ENCODE measurements around the gene AP3B1.
A peak's percentile ranks its signal among the peaks of the same experiment; 100 is the strongest.

The AP3B1 gene

GRCh38 chr5:77971776-77972468 is 322.6 kb downstream of the AP3B1 start:
- peak; percentile 28 for DNase-seq (ENCODE audit: low spot score)

DNA sequence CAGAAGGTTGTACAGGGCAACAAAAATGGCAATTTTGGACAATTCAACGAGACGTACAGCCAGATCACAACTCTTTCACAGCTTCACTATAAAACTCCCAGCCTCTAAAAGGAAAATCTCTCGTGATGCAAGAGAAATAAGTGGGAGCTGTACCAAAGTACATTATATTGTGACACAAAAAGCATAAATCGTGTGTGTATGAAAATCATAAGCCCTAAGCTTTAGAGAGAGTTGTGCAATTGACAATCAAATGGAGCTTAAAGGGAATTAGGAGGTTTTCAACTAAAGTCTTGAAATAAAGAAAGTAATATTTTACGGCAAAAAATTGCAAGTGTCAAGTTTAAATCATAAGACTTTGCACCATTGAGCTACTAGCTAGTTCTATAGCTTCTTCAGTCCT is 323.6 kb downstream of the AP3B1 start:
- DNase-seq (ENCODE audit: low spot score) = no peak

- no peak for DNase-seq (ENCODE audit: low spot score)
These were observed 330.7 kb downstream of the AP3B1 start for GRCh38 chr5:77963795-77964194.

- DNase-seq (ENCODE audit: low spot score) = no peak
These were observed 333.6 kb downstream of the AP3B1 start for GRCh38 chr5:77960863-77961396.

- DNase-seq (ENCODE audit: low spot score) = peak; percentile 80
These were observed 334.2 kb downstream of the AP3B1 start for GRCh38 chr5:77960305-77960704.

DNA sequence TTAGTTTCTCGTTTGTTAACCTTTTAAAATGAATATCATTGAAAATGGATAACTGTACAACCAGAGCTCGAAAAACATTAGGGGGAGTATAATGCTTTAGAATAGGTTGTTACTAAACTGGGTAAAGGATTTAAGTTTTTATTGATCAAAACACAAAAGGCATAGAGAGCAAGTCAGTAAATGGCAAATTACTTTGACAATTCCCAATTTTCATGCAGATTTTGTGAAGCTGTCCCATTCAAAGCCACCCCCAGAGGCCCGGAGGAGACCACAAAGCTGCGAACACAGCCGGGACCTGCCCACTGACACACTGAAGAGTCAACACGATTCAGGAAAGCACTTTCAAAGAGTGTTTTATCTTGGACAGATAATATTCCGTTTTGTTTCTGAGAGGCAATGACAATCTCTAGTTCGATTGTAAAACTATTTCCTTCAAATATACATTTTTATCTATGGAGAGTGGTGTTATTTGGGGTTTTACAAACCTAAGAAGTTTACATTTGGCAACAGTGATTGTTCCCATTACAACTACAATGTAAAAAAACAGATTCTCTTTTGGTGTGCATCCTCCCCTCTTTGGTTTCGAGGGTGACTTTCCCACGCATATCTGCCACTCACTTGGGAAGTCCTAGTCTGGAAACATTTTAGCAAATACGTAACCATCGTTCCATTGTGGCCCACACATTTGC is 335.7 kb downstream of the AP3B1 start:
- no peak for DNase-seq (ENCODE audit: low spot score)

DNA sequence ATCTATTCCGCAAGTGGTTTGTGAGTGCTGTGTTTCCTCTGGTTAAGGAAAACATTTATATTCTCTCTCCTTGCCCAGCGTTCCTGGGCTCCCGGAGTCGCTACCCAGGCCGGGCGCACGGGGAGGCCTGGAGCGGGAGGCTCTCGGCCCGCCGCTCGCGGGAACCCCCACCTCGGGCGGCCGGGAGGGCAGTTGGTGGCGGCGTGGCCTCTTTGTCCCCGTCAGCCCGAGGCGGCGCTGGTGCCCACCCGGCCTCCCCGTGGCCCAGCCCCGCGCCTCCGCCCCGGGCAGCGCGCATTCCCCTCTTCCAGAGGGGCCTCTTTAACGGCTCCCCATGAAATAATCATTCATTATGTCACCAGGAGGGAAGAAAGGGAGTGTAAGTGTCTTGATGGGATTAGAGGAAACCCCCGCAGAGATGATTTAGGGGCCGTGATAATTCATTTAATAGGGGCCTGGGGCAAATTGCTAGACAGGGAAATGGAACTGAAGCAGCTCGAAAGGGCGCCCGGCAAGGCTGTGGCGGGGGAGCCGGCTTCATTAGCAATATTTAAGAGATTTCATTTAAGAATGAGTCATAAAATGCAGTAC is 336.5 kb downstream of the AP3B1 start:
- no peak for DNase-seq (ENCODE audit: low spot score)

DNA sequence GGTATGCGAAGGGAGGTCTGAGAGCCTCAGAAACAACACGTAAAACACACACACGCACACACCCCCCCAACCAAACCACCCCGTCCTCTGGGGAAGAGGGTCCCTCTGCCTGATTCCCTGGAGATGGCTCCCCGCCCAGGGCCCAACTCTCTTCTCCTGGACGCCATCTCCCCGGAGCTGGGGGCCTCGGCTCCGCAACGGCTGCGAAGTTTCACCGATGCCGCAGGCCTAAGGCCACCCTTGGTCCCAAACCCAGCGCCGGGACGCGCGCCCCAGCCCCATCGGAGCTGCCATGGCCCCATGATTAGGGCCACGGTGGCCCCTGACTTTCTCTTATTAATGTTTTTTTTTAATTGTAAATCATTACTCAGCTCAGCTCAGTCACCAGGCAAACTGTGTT is 337.0 kb downstream of the AP3B1 start:
- DNase-seq (ENCODE audit: low spot score) = no peak

- no peak for DNase-seq (ENCODE audit: low spot score)
These were observed 337.4 kb downstream of the AP3B1 start for GRCh38 chr5:77957081-77957480.

DNA sequence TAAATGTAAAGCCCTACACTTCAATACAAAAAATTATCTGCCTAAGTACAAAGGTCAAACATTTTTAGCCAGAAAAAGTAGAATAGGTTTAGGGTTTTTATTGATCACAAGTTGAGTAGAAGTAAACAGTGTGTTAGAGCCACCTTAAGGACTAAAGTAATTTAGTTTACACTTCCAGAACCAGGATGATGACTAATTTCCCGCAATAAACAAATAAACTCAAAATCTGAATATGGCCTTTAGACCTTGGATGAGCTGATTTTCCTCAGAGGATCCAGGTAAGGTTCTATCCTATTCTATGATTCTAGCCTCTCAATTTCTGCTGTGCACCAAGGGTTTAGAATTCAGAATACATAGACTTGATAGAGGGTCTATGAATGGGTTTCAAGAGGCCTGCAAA is 338.9 kb downstream of the AP3B1 start:
- no peak for DNase-seq (ENCODE audit: low spot score)

- DNase-seq (ENCODE audit: low spot score) = no peak
These were observed 341.1 kb downstream of the AP3B1 start for GRCh38 chr5:77953374-77953773.

DNA sequence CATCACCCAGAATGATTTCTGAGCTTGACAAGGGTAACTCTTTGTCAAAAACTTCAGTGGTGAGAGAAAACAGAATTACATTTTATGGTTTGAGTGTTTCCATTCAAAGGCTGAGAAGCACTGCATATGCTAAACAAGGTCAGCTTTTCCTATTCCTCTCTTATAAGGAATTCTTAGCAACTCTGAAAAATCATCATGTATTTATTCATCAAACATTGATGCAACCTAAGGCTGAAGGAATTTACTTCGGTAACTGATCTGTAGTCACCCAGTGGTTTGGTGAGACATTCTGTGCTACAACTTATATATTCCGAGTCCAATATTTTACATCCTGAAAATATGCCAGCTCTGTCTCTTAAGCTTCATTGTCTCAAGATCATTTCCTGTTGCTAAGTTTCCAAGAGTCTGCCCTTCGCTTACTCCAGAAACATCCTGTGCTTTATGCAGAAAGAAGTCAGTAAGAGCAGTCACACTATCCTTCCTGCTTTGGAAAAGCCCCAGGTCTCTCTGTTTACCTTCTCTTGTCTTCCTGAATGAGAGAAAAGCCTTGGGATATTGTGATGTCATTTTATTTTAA is 341.8 kb downstream of the AP3B1 start:
- no peak for DNase-seq (ENCODE audit: low spot score)

Measured in globus pallidus (tissue), 1 donor.